ENCODE measurements around the gene SPAG17.

The SPAG17 gene

GRCh38 chr1:118185084-118185832, at the start of gene SPAG17:
TSS of gene SPAG17 (minus strand) at chr1:118185228. CDS start at chr1:118185157, 71 bp downstream.
- DNase-seq = no peak

- DNase-seq = no peak
Observed at GRCh38 chr1:118225471-118225870, 40.4 kb upstream of the SPAG17 start.

- DNase-seq = no peak
Observed at GRCh38 chr1:118223426-118223825, 38.4 kb upstream of the SPAG17 start.

GRCh38 chr1:118219438-118219837, 34.4 kb upstream of the SPAG17 start:
- no peak for DNase-seq

GRCh38 chr1:118217141-118217838, 32.3 kb upstream of the SPAG17 start:
- no peak for DNase-seq

GRCh38 chr1:118214866-118215265, 29.8 kb upstream of the SPAG17 start:
- DNase-seq = no peak

GRCh38 chr1:118210723-118211110, 25.7 kb upstream of the SPAG17 start:
- DNase-seq = no peak

GRCh38 chr1:118210051-118210722, 25.2 kb upstream of the SPAG17 start:
- DNase-seq = no peak

- no peak for DNase-seq
Observed at GRCh38 chr1:118209648-118210047, 24.6 kb upstream of the SPAG17 start.

GRCh38 chr1:118206966-118207365, 21.9 kb upstream of the SPAG17 start:
- DNase-seq = no peak

GRCh38 chr1:118204648-118205047, 19.6 kb upstream of the SPAG17 start:
- no peak for DNase-seq

GRCh38 chr1:118204105-118204504, 19.1 kb upstream of the SPAG17 start:
- DNase-seq = no peak

GRCh38 chr1:118202076-118202608, 17.1 kb upstream of the SPAG17 start:
- no peak for DNase-seq

GRCh38 chr1:118201524-118201923, 16.5 kb upstream of the SPAG17 start:
- DNase-seq = no peak

- no peak for DNase-seq
Observed at GRCh38 chr1:118200836-118201235, 15.8 kb upstream of the SPAG17 start.

- no peak for DNase-seq
Observed at GRCh38 chr1:118190561-118190960, 5.5 kb upstream of the SPAG17 start.

- no peak for DNase-seq
Observed at GRCh38 chr1:118189564-118189963, 4.5 kb upstream of the SPAG17 start.

- DNase-seq = no peak
Observed at GRCh38 chr1:118188411-118188810, 3.4 kb upstream of the SPAG17 start.

- DNase-seq = no peak
Observed at GRCh38 chr1:118186026-118186425, 998 bp upstream of the SPAG17 start.

- DNase-seq = no peak
Observed at GRCh38 chr1:118184739-118185083, 317 bp downstream of the SPAG17 start.

- no peak for DNase-seq
Observed at GRCh38 chr1:118183586-118183985, 1.4 kb downstream of the SPAG17 start.

GRCh38 chr1:118177998-118178397, 7.0 kb downstream of the SPAG17 start:
- no peak for DNase-seq

GRCh38 chr1:118169016-118169415, 16.0 kb downstream of the SPAG17 start:
- DNase-seq = no peak

- no peak for DNase-seq
Observed at GRCh38 chr1:118160806-118161205, 24.2 kb downstream of the SPAG17 start.
